H1 (cell line): ENCODE results near the gene CD44. TPM values are rescaled to one million over a fixed set of nuclear protein-coding genes. Genes with fewer than 3 reads are reported as not detected.

ENCODE experiments used
- ASH2L ChIP-seq: fragments of 200-600, 300-600 bp; sonication (generic); IDR thresholded peaks from one replicate; pipeline ENCODE4 v1.7.1; 2017; ENCODE audit warnings: low read length
- CBX5 ChIP-seq: fragments of 300-800, 300-1000 bp; sonication (generic); IDR thresholded peaks from 2 replicates; pipeline ENCODE4 v1.7.1; 2016; ENCODE audit warnings: antibody characterized with exemption, low read length, low read depth
- GTF2F1 ChIP-seq: IDR thresholded peaks from 2 replicates; pipeline ENCODE4 v1.6.1; 2012; ENCODE audit warnings: low read depth, low read length, improper control_type of control experiment, borderline replicate concordance
- polyA plus RNA-seq, 7 experiments: library from polyadenylated mRNA; depleted of rRNA in 3 of 7; stranded (reverse) in 5 of 7; unstranded in 2 of 7; fragments of >200 nt in 5 of 7; fragments of 200-250 nt in 2 of 7; gene quantifications; 1 replicate in 5 of 7; 2 replicates in 1 of 7; 4 replicates in 1 of 7; pipeline versions ENCODE4 v1.2.1 to v1.2.3, GENCODE V29; 2011 to 2013; ENCODE audit warnings: missing spikeins in 2 of 7, mixed read lengths in 2 of 7
- total RNA-seq: library from RNA; stranded (reverse); fragmentation: NEBNext Ultra II Directional; extraction: Animal tissue kit (Norgen Biotek cat#: 25700); gene quantifications from 2 replicates; pipeline ENCODE4 v1.2.1, GENCODE V29; 2021

The CD44 gene
- total and polyA plus RNA-seq, 2 of the 8 experiments (the other 6 are each of a cell fraction or from before 2014, with no cell fraction given): 11.8 to 13.7 TPM

- TF ChIP-seq ASH2L (no peak), CBX5 (no peak), GTF2F1 (no peak)
Observed at GRCh38 chr11:35214792-35215193, 75.8 kb downstream of the CD44 start (continued).
